SK-N-MC (cell line): ENCODE results near the gene LIN28A.

Source experiments
- EZH2 ChIP-seq: fragments of 200-600 bp; sonication (generic); IDR thresholded peaks from one replicate; pipeline ENCODE4 v1.6.1; 2017; ENCODE audit warnings: antibody characterized with exemption
- FOXP2 ChIP-seq: optimal IDR thresholded peaks from 2 replicates; pipeline ENCODE3; 2011; ENCODE audit warnings: mild to moderate bottlenecking, moderate library complexity; ENCODE audit not compliant: insufficient read depth; ENCODE audit errors: extremely low read length, control extremely low read depth
- POLR2AphosphoS5 ChIP-seq: IDR thresholded peaks from 2 replicates; pipeline ENCODE4 v1.6.1; 2012; ENCODE audit warnings: mild to moderate bottlenecking, low read depth, low read length, borderline replicate concordance

DNA sequence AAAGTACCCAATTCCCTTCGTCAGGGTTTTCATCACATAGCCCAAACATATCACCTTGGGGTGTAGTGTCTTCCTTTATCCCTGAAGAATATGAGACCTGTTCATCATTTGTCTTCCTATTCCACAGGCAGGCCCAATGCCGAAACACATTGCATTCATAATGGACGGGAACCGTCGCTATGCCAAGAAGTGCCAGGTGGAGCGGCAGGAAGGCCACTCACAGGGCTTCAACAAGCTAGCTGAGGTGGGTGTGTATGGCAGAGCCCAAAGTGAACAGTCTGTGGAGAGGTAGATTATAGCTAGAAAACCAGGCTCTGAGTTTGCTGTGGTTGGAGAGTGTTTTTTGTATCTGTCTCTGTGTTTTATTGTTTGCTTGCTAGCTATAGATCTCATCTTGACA, 27.4 kb downstream of the LIN28A start:
- no peak for TF ChIP-seq POLR2AphosphoS5
- TF ChIP-seq EZH2 = no peak
- TF ChIP-seq FOXP2 = no peak
